ENCODE data around the gene AGPAT1. TPM values are rescaled to one million over a fixed set of nuclear protein-coding genes. Genes with fewer than 3 reads are reported as not detected.
A peak's percentile ranks its signal among the peaks of the same experiment; 100 is the strongest.

The AGPAT1 gene
- total and polyA plus RNA-seq, 2 of the 8 experiments (the other 6 are each of a cell fraction or from before 2014, with no cell fraction given): 96.0 to 222 TPM

- Histone ChIP-seq H3K23me2 (ENCODE audit: low read depth, low read length) (peaks cover 13% of the 10 kb centered on the region), H2AFZ (ENCODE audit: low read length) (no peak overlapping the region), H2BK12ac (ENCODE audit: low read depth, low read length) (no peak overlapping the region), H3K4me1 (replicated peaks in 1 of 4; ENCODE audit: control insufficient read depth in 3 of 4, insufficient read depth in 4 of 4, low read length in 3 of 4) (peaks cover 0 to 8% (median under 1%) of the 10 kb centered on the region in 4 experiments; a peak in 4 of 7 replicates), H3K4me2 (ENCODE audit: insufficient read depth in 1 of 2, low read depth in 2 of 2, low read length in 2 of 2) (0 out of 4 replicates have a peak overlapping the region, but pooled peaks of 1 of the 2 experiments have one; percentile 1), H3K18ac (ENCODE audit: extremely low read depth, low read length) (no peak overlapping the region), H2BK5ac (ENCODE audit: low read depth, low read length) (peak overlapping the region; percentile 4; the same call in 1 of the 2 replicates), H3K79me2 (ENCODE audit: control insufficient read depth in 1 of 2, insufficient read depth in 2 of 2, low read length in 2 of 2) (peaks cover 0 to 12% of the 10 kb centered on the region in 2 experiments; a peak in 2 of 4 replicates), H3K9me3 (ENCODE audit: insufficient read depth in 2 of 2, low read depth in 1 of 2, low read length in 1 of 2) (no peaks in the 10 kb centered on the region), H3K79me1 (ENCODE audit: low read depth, low read length) (peaks cover 4% of the 10 kb centered on the region; the same call in 1 of the 2 replicates), H3K36me3 (ENCODE audit: control insufficient read depth in 2 of 4, insufficient read depth in 4 of 4, low read length in 3 of 4) (peaks cover 6 to 33% (median 25%) of the 10 kb centered on the region in 4 experiments), H3K27ac (ENCODE audit: low read depth, low read length) (no peak overlapping the region; the same call in 1 of the 2 replicates), H3K14ac (ENCODE audit: insufficient read length) (no peak overlapping the region), H2AK5ac (ENCODE audit: low read depth, low read length) (no peak overlapping the region), H2BK120ac (replicated peaks; ENCODE audit: low read depth, low read length) (no peak overlapping the region), H4K5ac (ENCODE audit: insufficient read length, low read depth, low read length) (no peak overlapping the region), H2BK15ac (ENCODE audit: low read length) (no peak overlapping the region), H3K4ac (replicated peaks; ENCODE audit: insufficient read length, low read depth, low read length) (no peak overlapping the region), H2BK20ac (ENCODE audit: low read length) (no peak overlapping the region), H3K9ac (replicated peaks in 1 of 4; ENCODE audit: extremely low read depth in 1 of 4, low read depth in 3 of 4, low read length in 3 of 4) (no peak overlapping the region), H3K27me3 (replicated peaks in 1 of 4; ENCODE audit: control insufficient read depth in 3 of 4, extremely low read depth in 1 of 4, insufficient read depth in 3 of 4, low read length in 3 of 4) (no peaks in the 10 kb centered on the region; a peak in 1 of 7 replicates), H3K23ac (ENCODE audit: insufficient read length) (no peak overlapping the region), H3K4me3 (ENCODE audit: extremely low read depth in 1 of 4, insufficient read depth in 2 of 4, low read depth in 3 of 4, low read length in 4 of 4) (no peak overlapping the region), H4K20me1 (replicated peaks in 1 of 2; ENCODE audit: control insufficient read depth in 1 of 2, insufficient read depth in 2 of 2, low read length in 2 of 2) (peaks cover 0 to 3% of the 10 kb centered on the region in 2 experiments), H3K56ac (replicated peaks; ENCODE audit: insufficient read length, low read depth, low read length) (no peak overlapping the region), H4K91ac (replicated peaks; ENCODE audit: insufficient read length, low read length) (no peak overlapping the region), H4K8ac (ENCODE audit: extremely low read depth, insufficient read depth, low read length) (no peak overlapping the region)
- ChIA-PET CTCF (ENCODE audit: partially characterized antibody) (interaction anchor here (1.1 to 2.0 kb wide), 6 partner anchors 15 to 65 kb away, joined by 3 to 8 read pairs (median 4); partner anchors contain the start of gene EGFL8), POLR2A (ENCODE audit: partially characterized antibody) (interaction anchor here (1.0 to 7.9 kb wide), 6 partner anchors 11 to 789 kb away, joined by 3 to 194 read pairs (median 4); partner anchors contain the start of genes GPSM3, PBX2 and PRRT1)
- TF ChIP-seq SIN3A (conservative IDR thresholded peaks at IDR 0.05 in 1 of 2, IDR thresholded peaks at IDR 0.05 in 1 of 2; ENCODE audit: low read depth in 1 of 2, low read length in 2 of 2): no peak
- TF ChIP-seq JUN (IDR thresholded peaks at IDR 0.05; ENCODE audit: low read depth, low read length): no peak
- no peak for TF ChIP-seq EGR1 (IDR thresholded peaks at IDR 0.05; ENCODE audit: borderline replicate concordance, low read depth, low read length)
- TF ChIP-seq CBX8 (IDR thresholded peaks at IDR 0.05; ENCODE audit: borderline replicate concordance, low read depth, low read length): no peak
- TF ChIP-seq RXRA (IDR thresholded peaks at IDR 0.05; ENCODE audit: insufficient read depth, low read depth, low read length): no peak
- peak; percentile 18 to 24; a peak in 2 of 4 replicates for TF ChIP-seq RAD21 (IDR thresholded peaks at IDR 0.05 in 1 of 2, conservative IDR thresholded peaks at IDR 0.05 in 1 of 2; ENCODE audit: low read depth in 2 of 2, low read length in 2 of 2)
- FAIRE-seq: no peak
- DNase-seq (ENCODE audit: low read depth in 1 of 2, low spot score in 2 of 2): no peak
- WGBS, 2 experiments (ENCODE audit: extremely low coverage in 1 of 2, insufficient coverage in 1 of 2, insufficient read length in 1 of 2, insufficient replicate concordance in 2 of 2, low coverage in 1 of 2, low lambda C conversion rate in 2 of 2, missing lambda C conversion rate in 1 of 2): 98% methylated on average over 4 of the region's 10 CpGs; no CpG with 5 or more reads in 1 of the 2 experiments
Observed at GRCh38 chr6:32181915-32182529, 6.1 kb upstream of the AGPAT1 start.
